Measurements from ENCODE around the gene DCAF6.
"Not testable (repeated sequence)": the region's sequence is repeated elsewhere in the genome, so short reads cannot be mapped to it uniquely, and the experiment has no call there.

The DCAF6 gene, protein sequence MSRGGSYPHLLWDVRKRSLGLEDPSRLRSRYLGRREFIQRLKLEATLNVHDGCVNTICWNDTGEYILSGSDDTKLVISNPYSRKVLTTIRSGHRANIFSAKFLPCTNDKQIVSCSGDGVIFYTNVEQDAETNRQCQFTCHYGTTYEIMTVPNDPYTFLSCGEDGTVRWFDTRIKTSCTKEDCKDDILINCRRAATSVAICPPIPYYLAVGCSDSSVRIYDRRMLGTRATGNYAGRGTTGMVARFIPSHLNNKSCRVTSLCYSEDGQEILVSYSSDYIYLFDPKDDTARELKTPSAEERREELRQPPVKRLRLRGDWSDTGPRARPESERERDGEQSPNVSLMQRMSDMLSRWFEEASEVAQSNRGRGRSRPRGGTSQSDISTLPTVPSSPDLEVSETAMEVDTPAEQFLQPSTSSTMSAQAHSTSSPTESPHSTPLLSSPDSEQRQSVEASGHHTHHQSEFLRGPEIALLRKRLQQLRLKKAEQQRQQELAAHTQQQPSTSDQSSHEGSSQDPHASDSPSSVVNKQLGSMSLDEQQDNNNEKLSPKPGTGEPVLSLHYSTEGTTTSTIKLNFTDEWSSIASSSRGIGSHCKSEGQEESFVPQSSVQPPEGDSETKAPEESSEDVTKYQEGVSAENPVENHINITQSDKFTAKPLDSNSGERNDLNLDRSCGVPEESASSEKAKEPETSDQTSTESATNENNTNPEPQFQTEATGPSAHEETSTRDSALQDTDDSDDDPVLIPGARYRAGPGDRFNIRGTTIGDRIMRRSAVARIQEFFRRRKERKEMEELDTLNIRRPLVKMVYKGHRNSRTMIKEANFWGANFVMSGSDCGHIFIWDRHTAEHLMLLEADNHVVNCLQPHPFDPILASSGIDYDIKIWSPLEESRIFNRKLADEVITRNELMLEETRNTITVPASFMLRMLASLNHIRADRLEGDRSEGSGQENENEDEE

DNA sequence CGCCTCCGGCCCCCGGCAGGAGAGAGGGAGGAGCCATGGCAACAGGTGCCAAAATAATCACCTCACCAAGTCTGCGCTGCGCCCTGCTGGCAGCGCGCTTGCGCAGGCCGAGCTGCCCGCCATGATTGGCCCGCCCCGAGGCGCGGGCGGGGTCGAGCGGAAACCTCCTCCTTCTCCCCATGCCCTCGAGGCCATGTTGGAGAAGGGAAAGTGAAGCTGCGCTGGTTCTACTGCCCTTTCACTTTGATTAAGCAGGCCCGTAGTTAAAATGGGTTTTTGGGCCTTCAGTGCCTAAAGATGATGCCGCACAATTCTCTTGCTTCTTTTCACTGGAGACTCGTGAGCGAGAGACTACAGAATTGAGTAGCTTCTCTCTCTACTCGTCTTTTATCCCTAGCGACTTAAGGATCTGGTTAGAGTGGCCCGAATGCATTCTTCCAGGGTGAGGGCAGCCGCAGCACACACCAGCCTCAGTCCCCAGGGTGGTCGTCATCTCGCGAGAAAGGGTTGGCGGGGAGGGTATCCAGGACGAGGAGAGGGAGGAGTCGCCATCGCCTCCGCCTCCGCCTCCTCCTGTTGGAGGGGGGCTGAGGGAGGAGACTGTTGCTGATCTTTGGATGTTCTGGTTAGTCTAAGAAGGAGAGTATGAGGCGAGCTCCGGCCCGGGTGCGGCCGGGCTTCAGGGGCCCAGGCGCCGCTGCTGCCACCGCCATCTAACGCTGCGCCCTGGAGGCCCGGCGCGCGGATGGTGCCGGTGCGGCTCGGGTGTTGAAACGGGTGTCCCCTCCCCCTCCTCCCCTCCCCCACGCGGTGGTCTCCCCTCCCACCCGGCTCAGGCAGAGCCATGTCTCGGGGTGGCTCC lies at the start of gene DCAF6:
Gene DCAF6 (plus strand): TSS at position 616 of the 862 bp plus-strand sequence. CDS start 229 bp downstream, at position 845.
- DNase-seq: peak; percentile 99

DNA sequence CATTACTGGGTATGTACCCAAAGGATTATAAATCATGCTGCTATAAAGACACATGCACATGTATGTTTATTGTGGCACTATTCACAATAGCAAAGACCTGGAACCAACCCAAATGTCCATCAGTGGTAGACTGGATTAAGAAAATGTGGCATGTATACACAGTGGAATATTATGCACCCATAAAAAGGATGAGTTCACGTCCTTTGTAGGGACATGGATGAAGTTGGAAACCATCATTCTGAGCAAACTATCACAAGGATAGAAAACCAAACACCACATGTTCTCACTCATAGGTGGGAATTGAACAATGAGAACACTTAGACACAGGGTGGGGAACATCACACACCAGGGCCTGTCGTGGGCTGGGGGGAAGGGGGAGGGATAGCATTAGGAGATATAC lies 49.3 kb upstream of the DCAF6 start:
- DNase-seq: not testable (repeated sequence)

DNA sequence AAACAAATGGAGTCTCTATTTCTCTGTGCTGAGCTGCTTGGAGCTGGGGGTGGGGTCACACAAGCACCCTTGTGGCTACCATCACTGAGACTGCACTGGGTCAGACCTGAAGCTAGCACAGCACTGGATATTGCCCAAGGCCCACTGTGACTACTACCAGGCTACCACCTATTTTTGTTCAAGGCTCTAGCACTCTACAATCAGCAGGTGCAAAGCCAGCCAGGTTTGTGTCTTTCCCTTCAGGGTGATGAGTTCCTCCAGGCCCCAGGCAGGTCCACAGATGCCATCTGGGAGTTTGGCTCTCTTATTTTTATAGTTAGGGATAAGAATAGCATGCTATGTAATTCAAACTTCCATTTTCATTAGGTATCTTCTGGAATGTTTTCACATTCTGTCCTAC lies 46.1 kb upstream of the DCAF6 start:
- no peak for DNase-seq

DNA sequence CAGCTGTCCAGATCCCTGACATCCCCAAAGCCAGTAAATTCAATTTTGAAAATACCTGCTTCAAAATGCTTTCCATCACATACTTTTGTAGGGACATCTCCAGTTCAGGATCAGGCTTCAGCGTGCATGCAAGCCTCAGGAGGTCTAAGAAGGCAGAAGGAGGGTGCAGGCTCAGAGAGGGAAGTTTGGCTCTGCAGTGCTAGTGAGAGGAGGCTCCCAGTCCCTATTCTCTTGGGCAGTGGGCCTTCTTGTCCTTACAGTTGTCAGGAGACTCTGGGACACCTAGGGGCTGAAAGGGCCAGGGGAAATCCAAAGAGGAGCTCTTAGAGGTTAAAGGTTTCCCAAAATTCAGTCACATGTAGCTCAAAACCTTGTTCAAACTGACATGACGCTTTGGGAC lies 42.7 kb upstream of the DCAF6 start:
- DNase-seq: no peak

DNA sequence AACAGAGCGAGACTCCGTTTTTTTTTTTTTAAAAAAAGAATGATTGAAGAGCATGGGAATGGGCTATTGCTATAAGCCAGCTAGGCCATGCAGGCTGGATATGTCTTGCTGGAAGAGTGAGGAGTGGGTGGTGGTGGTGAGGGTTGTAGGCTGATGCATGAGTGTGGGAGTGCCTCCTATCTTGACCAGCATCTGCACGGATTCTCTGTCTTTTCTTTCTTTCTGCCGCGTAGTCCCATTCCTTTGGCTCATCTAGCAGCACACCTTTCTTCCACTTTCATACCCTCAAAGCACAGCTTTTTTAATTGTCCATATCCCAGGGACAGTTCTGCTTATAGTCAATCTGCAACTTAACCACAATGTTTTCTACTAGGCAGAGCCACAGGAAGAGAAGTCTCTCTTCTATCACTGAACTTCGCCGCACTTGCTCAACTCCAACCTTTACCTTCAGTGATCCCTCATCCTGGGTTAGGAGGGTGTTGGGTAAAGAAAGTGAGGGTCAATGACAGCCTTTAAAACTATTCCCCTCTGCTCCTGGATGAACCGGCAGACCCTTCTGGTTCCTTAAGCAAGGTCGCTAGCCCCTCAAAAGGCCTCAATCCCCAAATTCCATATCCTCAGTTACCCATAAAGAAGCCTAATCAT lies 37.8 kb upstream of the DCAF6 start:
- DNase-seq: no peak

DNA sequence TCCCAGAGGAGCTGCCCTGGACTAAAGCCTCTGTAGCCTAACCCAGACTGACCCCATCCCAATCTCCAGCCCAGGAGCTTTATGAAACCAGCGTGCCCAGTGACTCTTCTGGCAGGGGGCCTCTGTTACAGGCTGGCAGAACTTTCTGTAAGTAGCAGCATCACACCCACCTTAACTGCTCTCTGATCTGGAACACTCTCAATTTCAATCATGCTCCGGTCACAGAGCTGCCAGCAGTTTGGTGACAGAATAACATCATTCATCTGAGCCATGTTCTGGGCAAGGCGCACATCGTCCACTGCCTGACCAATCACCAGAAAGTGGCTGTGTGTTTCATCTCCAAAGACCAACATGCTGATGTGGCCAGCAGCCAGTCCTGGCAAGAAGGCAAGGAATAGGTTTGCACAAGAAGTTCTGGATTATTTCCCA lies 37.2 kb upstream of the DCAF6 start:
- no peak for DNase-seq

DNA sequence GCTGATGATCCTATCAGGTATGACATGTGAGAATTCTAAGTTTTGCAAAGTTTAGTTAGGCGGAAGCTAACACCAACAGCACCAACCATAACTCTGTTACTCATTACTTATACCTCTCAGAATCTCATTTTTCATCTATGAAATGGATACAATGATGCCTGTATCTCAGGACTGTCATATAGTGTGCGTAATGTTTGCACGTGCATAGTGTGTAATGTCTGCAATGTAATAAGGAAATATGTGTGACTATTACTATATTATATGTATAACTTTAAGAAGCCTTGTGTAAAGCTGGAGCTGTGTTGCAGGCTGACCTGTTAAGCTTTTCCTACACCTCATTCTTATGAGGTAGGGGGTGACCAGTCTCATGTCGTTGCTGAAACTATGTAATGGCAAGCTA lies 35.6 kb upstream of the DCAF6 start:
- no peak for DNase-seq

DNA sequence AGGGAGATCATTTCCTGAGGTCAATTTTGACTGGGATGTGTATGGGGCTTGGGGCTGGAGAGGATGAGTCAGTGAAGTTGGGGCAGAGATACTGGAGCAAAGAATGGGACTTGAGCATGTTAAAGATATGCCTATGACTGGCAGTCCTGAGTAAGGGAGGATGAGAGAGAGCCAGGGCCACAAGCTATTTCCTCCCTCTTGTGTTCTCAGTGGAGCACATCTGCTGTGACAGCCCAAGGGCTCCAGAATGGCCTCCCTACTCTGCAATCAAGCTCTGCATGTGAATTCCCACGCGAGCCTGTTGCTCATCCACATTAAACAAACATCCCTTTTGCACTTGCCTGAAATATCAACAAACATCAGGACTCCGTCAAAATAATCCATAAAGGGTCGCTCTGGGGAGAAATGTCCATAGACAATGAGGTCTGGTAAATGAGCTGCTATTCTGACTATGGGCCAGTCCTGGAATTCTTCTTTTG lies 31.8 kb upstream of the DCAF6 start:
- no peak for DNase-seq

DNA sequence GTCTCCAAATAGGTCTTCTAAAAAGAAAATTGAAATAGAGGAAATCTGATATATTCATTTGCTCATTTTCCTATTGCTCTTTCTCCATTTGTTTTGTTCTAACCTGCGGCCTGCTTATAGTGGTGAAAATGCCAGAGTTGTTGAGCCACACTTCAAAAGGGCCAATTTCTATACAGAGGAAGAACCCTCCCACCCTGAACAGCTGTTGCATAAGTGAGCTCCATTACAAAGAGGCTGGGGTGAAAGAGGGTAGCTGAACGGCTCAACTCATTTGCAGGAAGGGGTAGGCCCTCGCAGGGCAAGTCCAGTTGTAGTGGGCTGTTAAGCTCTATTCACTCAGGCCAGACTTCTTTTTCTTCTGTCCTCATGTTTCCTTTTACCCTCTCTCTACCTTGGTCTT lies 31.3 kb upstream of the DCAF6 start:
- no peak for DNase-seq

DNA sequence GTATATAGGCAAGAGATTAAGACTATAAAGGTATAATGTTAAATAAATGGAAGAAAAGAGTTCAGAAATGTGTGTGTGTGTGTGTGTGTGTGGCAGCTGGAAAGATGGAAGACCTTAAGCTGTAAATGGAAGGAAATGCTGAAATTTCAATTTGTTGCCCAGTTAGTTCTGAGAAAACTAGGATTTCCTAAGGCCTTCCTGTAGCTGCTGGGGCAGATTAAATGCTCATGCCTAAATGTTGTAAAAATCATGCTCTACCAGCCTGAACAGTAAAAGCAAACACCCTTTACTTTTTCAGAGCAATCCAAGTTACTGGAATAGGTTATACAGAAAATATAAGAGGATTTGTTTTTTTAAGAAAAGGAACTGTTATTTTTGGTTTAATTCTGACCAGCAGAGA lies 30.8 kb upstream of the DCAF6 start:
- no peak for DNase-seq

DNA sequence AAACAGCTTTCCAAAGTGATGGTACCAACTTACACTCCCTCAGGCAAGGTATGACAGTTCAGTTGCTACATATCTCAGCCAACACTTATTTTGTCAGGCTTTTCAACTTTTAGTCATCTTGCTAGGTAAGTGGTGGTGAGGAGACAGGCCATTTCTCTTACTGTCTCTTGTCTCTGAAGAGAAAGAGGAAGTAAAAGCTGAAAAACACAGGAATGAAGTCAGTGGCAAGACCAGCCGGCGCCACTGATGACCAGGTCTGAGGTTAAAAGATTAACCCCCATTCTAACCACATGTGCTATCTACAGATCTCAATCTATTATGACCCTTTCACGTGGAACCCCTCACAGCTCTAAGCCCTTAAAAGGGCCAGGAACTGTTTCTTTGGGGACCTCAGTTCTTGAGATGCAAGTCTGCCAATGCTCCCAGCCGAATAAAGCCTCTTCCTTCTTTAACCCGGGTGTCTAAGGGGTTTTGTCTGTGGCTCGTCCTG lies 26.7 kb upstream of the DCAF6 start:
- no peak for DNase-seq

DNA sequence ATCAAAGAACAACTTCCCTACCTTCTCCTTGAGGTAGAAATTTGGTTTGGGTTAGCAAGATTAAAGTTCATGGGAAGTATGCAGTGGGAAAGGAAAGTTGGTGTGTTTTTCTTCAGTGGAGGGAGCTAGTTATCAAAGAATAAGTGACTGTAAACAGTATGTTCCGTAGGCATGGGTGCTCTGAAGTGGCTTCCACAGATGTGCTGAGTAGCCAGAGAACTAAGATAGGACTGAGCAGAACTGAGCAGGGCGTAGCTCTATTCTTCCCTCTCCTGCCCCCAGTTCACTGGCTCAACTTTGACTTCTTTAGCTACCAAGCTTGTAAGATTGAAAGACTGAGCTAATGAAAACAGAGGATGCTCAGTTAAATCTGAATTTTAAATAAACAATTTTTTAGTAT lies 26.0 kb upstream of the DCAF6 start:
- DNase-seq: no peak

DNA sequence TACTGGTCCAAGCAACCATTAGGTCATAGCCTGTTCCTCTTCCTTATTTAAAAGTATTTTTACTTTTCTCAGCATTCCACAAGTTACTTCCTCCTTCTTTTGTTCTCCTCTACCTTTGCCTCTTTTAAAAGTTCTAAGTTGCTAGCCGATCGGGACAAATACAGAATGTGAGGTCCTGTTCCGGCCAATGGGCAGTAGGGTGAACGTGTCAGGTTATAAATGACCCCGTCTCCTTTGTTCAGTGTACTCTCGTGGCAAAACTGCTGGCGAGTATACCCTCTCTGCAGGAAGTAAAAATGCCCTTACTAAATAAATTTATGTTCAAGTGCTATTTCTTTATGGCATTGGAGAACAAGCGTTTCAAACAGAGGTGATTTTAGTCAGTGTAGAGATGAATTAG lies 25.1 kb upstream of the DCAF6 start:
- DNase-seq: no peak

DNA sequence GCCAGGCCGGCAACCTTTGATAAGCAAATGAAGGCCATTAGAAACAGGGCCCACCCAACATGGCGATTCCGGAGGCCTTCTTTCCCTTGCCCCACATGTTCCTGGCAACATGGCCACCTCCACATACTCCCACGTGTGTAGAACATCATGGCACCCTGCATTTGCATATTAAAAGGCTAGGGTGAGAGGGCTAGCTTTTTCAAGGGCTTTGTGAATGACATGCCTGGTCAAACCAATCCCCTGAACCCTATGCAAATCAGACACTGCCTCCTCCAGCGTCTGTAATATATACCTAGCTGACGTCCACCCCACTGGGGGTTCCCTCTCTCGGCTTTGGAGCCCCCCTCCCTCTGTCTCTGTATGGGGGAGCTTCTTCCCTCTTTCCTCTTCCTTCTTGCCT lies 24.2 kb upstream of the DCAF6 start:
- no peak for DNase-seq

DNA sequence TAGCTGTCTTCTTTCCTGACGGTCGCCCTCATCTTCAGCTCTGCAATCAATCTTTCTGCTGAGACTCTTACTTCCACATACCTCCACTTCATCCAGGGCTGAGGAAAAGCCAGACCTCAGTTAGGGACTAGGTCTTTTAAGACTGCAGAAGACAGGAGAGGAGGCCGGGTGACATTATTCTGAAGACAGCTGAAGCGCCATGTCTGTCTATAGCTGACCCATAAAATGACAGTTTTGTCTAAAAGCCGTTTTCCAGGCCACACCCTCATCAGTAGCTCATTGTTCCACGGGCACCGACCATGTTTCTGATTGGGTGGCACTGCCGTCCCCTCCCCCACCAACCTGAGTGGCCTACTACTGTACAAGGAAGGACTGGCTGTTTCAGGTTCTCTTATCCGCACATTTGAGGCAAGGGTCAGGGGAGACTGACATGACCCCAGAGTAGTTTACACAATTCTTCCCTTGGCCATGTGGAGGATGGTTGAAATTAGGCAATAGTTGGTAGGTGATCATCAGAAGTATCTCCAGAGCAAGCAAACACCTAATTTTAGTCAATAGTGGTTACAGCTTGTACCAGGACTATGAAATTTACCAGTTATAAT lies 22.5 kb upstream of the DCAF6 start, which contains the start of gene ADCY10:
Gene ADCY10 (minus strand): TSS at position 240 of the 602 bp plus-strand sequence. CDS start 8,994 bp downstream, outside the sequence.
- no peak for DNase-seq

DNA sequence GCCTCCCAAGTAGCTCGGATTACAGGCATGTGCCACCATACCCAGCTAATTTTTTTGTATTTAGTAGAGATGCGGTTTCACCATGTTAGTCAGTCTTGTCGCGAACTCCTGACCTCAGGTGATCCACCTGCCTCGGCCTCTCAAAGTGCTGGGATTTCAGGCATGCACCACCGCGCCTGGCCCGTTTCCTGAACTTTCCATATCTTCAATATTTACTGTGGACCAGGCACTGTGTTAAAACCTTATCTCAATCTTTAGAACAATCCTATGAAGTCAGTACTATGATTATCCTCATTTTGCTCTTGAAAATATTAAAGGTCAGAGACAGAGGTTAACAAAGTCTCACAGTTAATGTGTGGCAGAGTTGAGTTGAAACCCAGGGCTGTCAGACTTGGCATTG lies 20.9 kb upstream of the DCAF6 start:
- no peak for DNase-seq

DNA sequence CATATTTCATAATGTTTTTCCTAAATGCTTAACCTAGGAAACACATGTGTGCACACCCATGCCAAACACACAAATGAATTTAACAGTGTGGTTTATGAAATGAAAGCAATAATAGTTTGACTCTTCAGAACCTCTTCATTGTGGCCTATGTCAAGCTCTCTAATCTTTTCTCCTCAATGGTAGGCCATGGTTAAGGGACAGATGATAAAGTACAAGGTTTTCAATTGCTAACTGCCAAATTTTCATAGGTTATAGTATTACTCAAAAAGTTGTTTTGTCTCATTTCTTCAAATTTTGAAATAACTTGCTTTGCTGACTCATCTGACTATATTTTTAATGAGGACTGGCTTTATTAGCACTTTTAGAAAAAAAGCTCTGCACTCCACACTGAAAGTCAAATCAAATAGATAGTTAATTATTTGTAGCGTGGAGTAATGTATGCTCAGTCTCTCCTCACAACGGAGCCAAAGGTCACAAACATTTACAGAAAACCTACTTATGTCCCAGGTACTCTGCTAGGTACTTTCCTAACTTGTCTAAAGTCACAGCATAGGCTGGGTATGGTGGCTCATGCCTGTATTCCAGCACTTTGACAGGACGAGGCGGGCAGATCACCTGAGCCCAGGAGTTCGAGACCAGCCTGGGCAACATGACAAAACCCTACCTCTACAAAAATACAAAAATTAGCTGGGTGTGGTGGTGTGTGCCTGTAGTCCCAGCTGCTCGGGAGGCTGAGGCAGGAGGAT lies 19.5 kb upstream of the DCAF6 start:
- DNase-seq: no peak

DNA sequence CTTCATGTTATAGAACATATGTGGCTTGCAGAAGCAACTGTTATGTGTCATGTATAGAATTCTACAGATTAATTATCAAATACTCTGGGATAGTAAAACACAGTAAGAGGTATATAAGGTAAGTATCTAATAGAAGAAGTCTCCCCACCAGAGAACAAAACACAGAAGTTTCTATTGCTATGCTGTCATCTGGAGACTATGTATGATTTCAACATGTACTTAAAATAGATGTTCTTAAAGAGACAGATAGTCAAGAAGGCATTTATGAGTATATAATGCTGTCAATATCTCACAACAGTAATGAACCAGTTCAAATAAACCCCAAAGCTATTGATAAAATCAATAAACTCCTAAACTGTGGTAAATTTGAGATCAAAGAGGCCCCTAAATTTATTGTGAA lies 14.5 kb upstream of the DCAF6 start:
- no peak for DNase-seq

DNA sequence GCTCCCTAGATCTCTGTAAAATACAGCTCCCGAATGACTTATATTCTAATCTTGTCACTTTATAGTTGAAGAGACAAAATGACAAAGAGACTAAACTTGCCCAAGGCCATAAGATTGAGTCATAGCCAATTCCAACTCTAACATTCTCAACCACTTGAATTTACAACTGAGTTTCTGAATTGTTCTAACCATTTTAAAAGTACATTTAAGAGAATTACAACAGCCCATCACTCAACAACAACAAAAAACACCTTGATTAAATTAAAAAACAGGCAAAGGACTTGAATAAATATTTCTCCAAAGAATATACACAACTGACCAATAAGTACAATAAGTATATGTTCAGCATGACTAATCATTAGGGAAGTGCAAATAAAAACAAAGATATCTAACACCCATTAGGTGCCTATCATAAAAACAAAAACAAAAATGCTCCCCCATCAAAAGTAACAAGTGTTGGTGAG lies 13.8 kb upstream of the DCAF6 start:
- DNase-seq: no peak

DNA sequence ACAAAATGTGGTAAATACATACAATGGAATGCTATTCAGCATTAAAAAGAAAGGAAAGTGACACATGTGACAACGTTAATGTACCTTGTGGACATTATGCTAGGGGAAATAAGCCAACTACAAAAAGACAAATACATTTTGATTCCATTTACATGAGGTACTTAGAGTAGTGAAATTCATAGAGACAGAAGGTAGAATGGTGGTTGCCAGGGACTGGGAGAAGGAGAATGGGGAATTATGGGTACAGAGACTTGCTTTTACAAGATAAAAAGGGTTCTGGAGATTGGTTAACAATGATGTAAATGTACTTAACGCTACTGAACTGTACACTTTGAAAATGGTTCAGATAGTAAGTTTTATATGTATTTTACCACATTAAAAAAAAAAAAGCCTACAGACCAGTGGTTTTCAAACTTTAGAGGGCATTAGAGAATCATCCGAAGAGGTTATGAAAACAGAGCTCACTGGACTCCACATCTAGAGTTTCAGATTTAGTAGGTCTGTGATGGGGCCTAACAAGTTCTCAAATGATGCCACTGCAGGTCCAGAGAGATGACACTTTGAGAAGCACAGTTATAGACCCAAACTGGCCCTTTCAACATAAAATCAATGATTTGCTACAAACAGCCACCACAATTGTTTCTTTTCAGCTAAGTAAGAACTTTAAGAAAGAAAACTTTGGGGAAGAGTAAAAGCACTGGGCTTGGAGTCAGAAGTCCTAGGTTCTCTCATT lies 13.0 kb upstream of the DCAF6 start:
- DNase-seq: no peak
